IPS DF 4.7 (cell line): Measurements from ENCODE around the gene HEXIM2.
"Not testable (repeated sequence)": the region's sequence is repeated elsewhere in the genome, so short reads cannot be mapped to it uniquely, and the experiment has no call there.

ENCODE experiments used
- DNase-seq: peaks from one replicate; pipeline ENCODE4 v3.0.0-alpha.2; 2013; ENCODE audit warnings: low spot score; ENCODE audit errors: extremely low read depth

Gene HEXIM2, protein sequence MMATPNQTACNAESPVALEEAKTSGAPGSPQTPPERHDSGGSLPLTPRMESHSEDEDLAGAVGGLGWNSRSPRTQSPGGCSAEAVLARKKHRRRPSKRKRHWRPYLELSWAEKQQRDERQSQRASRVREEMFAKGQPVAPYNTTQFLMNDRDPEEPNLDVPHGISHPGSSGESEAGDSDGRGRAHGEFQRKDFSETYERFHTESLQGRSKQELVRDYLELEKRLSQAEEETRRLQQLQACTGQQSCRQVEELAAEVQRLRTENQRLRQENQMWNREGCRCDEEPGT

GRCh38 chr17:45161288-45162024 lies at the start of gene HEXIM2:
TSS of gene HEXIM2 (plus strand) at chr17:45161875. CDS start at chr17:45162794, 919 bp downstream.
- peak; percentile 99 for DNase-seq

GRCh38 chr17:45112559-45113423 lies 48.9 kb upstream of the HEXIM2 start:
- DNase-seq: no peak

- DNase-seq: no peak
These were observed 48.3 kb upstream of the HEXIM2 start for GRCh38 chr17:45113424-45113754.

GRCh38 chr17:45114117-45114932 lies 47.4 kb upstream of the HEXIM2 start:
- DNase-seq: no peak

DNA sequence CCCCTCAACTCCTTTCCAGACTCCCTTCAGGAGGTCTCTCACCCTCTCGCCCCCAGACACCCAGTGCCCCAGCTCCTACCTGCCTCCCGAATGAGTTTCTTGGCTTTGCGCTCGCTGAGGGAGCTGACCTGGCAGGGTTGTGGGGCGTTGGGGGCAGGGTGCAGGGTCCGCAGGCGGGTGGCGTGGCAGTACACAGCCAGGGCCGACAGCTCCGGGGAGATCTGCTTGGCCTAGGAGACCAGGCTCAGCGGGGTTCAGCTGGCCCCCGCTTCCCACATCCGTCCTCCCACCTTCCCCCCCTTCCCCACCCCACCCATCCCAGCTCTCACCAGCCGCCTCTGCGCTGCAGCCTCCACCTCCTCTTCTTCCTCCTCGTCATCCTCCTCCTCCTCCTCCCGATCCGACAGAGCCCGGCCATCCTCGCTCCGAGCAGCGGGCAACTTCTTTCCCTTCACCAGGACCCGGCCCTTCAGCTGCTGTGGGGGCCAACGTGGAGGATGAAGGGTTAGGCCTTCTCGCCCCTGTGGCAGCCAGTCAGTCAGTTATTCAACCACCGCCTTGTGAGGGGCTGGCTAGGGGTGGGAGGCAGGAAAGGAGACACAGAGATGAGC lies 46.6 kb upstream of the HEXIM2 start:
- DNase-seq: no peak

DNA sequence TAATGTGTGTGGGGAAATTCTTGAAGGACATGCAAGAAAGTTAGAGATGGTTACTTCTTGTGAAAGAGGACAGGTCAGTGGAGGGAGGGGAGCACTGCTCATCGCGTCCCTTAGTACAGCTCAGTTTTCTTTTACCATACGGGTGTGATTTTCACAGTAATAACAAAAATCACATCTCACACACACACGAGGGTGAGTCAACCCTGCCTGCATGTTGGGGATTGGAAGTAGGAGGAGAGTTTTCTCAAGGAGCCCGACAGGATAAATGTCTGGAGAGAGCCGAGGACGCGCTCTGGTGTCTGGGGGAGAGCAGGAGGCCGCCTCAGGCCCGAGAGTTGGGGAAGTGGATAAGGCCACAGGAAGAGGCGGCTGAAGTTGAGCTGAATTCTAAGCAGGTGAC lies 45.8 kb upstream of the HEXIM2 start:
- DNase-seq: no peak

DNA sequence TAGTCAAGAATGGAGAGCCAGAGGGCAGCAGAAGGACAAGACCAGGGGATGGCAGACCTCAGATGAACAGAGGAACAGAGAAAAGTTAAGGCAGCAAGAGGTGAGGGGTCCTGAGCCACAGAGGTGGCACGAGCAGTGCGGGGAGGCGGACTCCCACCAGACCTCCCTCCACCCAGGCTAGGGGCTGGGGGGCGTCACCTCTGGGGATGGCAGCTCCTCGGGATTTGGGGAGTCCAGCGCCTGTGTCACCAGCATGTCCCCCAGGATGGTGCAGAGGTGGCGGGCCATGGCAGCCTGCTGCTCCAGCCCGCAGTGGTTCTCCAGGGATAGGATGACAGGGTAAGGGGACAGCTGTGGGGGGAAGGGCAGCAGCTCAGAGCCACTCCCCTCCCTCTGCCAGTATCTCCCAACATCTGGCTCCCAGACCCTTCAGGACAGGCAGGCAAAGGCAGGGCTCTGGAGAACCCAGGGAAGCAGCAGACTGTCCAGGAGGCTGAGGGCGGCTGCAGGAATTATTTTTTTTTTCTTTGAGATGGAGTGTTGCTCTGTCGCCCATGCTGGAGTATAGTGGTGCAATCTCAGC lies 45.1 kb upstream of the HEXIM2 start:
- DNase-seq: no peak

- no peak for DNase-seq
These were observed 44.3 kb upstream of the HEXIM2 start for GRCh38 chr17:45117334-45117733.

DNA sequence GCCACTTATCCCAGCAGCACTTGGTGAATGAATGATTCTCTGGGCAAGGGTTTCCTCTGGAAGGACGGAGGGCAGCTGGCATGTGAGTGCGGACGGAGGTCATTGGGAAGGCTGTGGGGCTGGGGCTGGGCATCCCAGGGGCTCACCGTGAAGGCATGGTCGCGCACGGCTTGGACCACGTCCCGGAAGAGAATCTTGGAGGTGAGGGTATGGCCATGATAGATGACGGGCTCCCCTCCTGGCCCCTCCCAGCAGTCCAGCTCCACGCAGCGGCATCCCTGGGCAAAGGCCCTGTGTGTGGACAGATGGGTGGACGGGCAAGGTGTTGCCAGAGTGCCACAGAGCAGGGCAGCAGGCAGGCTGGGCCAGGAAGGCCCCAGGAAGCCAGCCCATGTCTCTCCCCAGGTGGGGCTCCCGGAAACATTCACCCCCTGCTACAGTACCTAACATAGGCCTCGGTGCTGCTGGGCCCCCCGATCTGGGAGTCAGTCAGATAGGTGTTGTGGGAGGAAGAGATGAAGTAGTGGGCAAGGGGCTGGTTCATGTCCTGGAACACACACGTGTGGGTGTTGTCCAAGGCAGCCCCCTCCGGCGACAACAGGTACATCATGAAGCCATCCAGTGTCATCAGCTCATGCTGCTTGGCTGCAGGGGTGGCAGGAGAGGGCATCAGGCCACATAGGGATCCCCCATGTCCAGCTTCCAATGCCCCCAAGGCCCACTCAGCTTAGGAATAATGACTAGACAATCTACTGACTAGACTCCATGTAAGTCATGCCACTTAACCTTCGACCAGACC lies 43.6 kb upstream of the HEXIM2 start:
- no peak for DNase-seq

DNA sequence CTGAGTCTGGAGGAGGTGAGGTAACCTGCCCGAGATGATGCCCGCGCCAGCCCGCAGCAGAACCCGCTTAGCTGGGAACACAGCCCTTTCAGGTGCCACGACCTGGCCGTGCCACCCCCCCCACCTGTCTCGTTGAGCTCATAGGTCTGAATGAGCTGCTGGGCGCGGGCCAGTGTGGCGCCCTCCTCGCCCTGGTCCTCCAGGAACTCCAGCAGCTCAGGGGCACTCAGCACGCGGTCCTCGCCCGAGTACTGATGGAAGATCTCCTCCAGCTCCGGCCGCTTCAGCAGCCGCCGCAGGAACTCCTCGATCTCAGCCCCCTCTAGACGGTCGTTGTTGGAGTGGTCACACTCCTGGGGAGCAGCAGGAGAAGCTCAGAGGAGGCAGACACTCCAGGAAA lies 43.0 kb upstream of the HEXIM2 start:
- no peak for DNase-seq

- no peak for DNase-seq
These were observed 41.7 kb upstream of the HEXIM2 start for GRCh38 chr17:45119964-45120363.

DNA sequence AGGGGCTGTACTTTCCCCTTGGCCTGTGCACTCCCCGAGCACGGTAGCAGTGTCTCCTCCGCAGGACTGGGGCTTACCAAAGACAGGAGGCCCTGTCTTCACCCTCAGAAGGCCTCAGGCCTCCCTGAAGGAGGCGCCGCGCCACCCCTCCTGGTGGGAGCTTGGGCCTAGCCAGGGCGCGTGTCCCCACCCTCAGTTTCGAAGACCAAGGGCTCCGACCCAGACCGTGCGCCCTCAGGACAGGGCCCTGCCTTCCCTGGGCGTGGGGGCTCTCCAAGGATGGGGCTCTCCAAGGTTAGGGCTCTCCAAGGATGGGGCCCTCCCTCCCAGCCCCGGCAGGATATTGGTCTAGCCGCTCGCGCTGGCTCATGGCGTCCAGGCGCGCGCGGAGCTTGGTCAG lies 41.1 kb upstream of the HEXIM2 start:
- DNase-seq: no peak

DNA sequence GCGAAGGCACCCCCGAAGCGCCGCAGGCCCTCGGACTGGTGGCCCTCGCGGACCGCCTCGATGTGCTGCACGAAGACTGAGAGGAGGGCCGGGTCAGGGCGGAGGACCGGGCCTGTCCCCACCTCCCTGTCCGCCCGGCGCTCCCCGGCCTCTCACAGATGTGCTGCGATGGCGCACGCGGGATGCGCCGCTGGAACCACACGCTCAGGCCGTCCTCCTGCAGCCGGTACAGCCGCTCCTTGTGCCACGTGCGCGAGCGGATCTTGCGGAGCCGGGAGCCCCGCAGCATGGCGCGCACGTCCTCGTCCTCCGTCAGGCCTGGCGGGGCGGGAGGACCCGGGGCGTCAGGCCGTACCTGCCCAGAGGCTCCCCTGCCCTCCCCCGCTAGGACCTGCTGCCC lies 40.6 kb upstream of the HEXIM2 start:
- no peak for DNase-seq

GRCh38 chr17:45123076-45123770 lies 38.5 kb upstream of the HEXIM2 start:
- no peak for DNase-seq

DNA sequence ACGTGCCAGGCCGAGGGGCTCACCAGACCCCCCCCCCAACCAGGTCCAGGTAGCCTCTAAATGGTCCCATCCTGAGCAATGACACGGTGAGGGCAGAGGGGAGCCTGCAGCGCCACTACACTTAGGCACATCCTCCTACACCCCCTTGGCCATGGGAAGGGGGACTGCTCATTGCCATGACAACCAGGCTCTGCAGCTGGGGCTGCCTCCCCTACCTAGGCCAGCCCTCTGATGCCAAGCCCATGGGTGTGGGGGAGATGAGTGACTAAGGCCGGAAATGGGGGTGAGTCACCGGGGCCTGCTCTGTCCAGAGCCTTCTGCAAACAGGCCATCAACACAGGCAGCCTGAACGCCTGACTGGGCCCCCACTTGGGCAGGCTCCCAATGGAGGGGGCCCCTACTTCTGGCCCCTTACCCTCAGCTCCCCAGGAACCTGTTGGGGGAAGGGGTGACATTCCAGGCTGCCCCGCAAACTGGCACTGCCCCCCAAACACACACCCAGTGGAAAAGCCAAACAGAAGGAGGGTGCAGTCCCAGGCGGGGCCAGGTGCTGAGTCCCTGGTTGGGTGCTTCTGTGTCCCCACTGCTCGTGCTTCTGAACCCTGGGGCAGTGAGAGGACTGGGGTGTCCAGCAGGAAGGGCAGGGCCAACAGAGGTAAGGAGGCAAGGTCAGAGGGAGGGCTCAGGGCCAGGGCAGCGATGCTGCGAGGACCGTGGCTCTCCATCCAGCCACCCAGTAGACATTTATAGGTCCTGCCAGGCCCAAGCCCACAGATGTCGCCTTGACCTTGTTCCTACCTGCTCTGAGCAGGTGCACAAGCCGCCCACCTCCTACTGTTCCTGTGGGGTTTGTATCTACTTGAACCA lies 37.5 kb upstream of the HEXIM2 start:
- DNase-seq: no peak

DNA sequence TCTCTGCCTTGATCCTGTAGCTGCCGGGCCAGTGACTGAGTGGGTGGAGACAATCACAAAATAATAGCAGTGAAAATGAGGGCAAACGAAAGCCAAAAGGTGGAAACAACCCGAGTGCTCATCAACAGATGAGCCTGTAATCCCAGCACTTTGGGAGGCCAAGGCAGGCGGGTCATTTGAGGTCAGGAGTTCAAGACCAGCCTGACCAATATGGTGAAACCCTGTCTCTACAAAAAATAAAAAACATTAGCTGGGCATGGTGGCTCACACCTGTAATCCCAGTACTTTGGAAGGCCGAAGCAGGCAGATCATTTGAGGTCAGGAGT lies 36.9 kb upstream of the HEXIM2 start:
- DNase-seq: not testable (repeated sequence)

GRCh38 chr17:45125509-45125908 lies 36.2 kb upstream of the HEXIM2 start:
- no peak for DNase-seq

- no peak for DNase-seq
These were observed 34.5 kb upstream of the HEXIM2 start for GRCh38 chr17:45127207-45127547.
